Measurements from ENCODE around the gene TBC1D4.

Gene TBC1D4

GRCh38 chr13:75370774-75371173 is 111.2 kb downstream of the TBC1D4 start:
- ChIA-PET CTCF (interaction anchor here (0.8 to 4.0 kb wide), 4 partner anchors 10 to 112 kb away, joined by 3 to 34 read pairs (median 14); partner anchors contain the start of gene TBC1D4), POLR2A (interaction anchor here (1.5 kb wide), 1 partner anchor 111 kb away, joined by 5 read pairs; the partner anchor contains the start of gene TBC1D4)
- no peak for TF ChIP-seq CTBP1 (IDR thresholded peaks at IDR 0.05; ENCODE audit: borderline replicate concordance)
- TF ChIP-seq ELF4 (IDR thresholded peaks at IDR 0.05): no peak
- no peak for TF ChIP-seq FOXM1 (IDR thresholded peaks at IDR 0.05; ENCODE audit: borderline replicate concordance)
- no peak for TF ChIP-seq SUZ12 (IDR thresholded peaks at IDR 0.05)
- TF ChIP-seq SP1 (IDR thresholded peaks at IDR 0.05): no peak
- no peak for TF ChIP-seq BHLHE40 (IDR thresholded peaks at IDR 0.05; ENCODE audit: borderline replicate concordance)
- no peak for TF ChIP-seq TARDBP (IDR thresholded peaks at IDR 0.05)
- no peak for TF ChIP-seq FOXK2 (IDR thresholded peaks at IDR 0.05)
- TF ChIP-seq ZNF384 (IDR thresholded peaks at IDR 0.05): no peak
- TF ChIP-seq L3MBTL2 (conservative IDR thresholded peaks at IDR 0.05): no peak
- TF ChIP-seq NFRKB (IDR thresholded peaks at IDR 0.05): no peak
- TF ChIP-seq FOXA1 (IDR thresholded peaks at IDR 0.05): no peak
- no peak for TF ChIP-seq ARNT (IDR thresholded peaks at IDR 0.05)
- TF ChIP-seq LEF1 (IDR thresholded peaks at IDR 0.05; ENCODE audit: borderline replicate concordance): no peak
- TF ChIP-seq PKNOX1 (IDR thresholded peaks at IDR 0.05): no peak
- DNase-seq (ENCODE audit: extremely low spot score): no peak

GRCh38 chr13:75369981-75370380 is 112.0 kb downstream of the TBC1D4 start:
- TF ChIP-seq NFRKB (IDR thresholded peaks at IDR 0.05): no peak
- ChIA-PET POLR2A (no interaction called here), CTCF (interaction anchor here (0.8 kb wide), 1 partner anchor 112 kb away, joined by 4 read pairs; the partner anchor contains the start of gene TBC1D4)
- DNase-seq (ENCODE audit: extremely low spot score): no peak

- no peak for TF ChIP-seq TARDBP (IDR thresholded peaks at IDR 0.05)
- TF ChIP-seq LEF1 (IDR thresholded peaks at IDR 0.05; ENCODE audit: borderline replicate concordance): no peak
- no peak for TF ChIP-seq BHLHE40 (IDR thresholded peaks at IDR 0.05; ENCODE audit: borderline replicate concordance)
- TF ChIP-seq ZNF384 (IDR thresholded peaks at IDR 0.05): no peak
- no peak for TF ChIP-seq SUZ12 (IDR thresholded peaks at IDR 0.05)
- no peak for TF ChIP-seq ELF4 (IDR thresholded peaks at IDR 0.05)
- TF ChIP-seq FOXA1 (IDR thresholded peaks at IDR 0.05): no peak
- TF ChIP-seq FOXM1 (IDR thresholded peaks at IDR 0.05; ENCODE audit: borderline replicate concordance): no peak
- TF ChIP-seq CTBP1 (IDR thresholded peaks at IDR 0.05; ENCODE audit: borderline replicate concordance): no peak
- TF ChIP-seq SP1 (IDR thresholded peaks at IDR 0.05): no peak
- no peak for TF ChIP-seq FOXK2 (IDR thresholded peaks at IDR 0.05)
- TF ChIP-seq ARNT (IDR thresholded peaks at IDR 0.05): no peak
- ChIA-PET CTCF (interaction anchor here (0.7 to 2.9 kb wide), 4 partner anchors 11 to 195 kb away, joined by 3 to 23 read pairs (median 4); partner anchors contain the start of gene TBC1D4), POLR2A (no interaction called here)
- no peak for DNase-seq (ENCODE audit: extremely low spot score)
Measured at GRCh38 chr13:75368167-75368566, 113.8 kb downstream of the TBC1D4 start.

- TF ChIP-seq TARDBP (IDR thresholded peaks at IDR 0.05): no peak
- no peak for TF ChIP-seq BHLHE40 (IDR thresholded peaks at IDR 0.05; ENCODE audit: borderline replicate concordance)
- no peak for TF ChIP-seq LEF1 (IDR thresholded peaks at IDR 0.05; ENCODE audit: borderline replicate concordance)
- no peak for TF ChIP-seq ZNF384 (IDR thresholded peaks at IDR 0.05)
- TF ChIP-seq HDGF (IDR thresholded peaks at IDR 0.05; ENCODE audit: borderline replicate concordance): no peak
- ChIA-PET POLR2A (interaction anchor here (1.1 to 1.4 kb wide), 2 partner anchors 9 to 115 kb away, joined by 3 to 5 read pairs; partner anchors contain the start of gene TBC1D4), CTCF (interaction anchor here (0.6 to 2.9 kb wide), 13 partner anchors 9 to 1936 kb away, joined by 3 to 23 read pairs (median 3); partner anchors contain the start of gene TBC1D4)
- no peak for DNase-seq (ENCODE audit: extremely low spot score)
Measured at GRCh38 chr13:75366380-75367280, 115.3 kb downstream of the TBC1D4 start.

GRCh38 chr13:75365724-75366173 is 116.2 kb downstream of the TBC1D4 start:
- ChIA-PET CTCF (interaction anchor here (0.6 to 2.9 kb wide), 12 partner anchors 8 to 1937 kb away, joined by 3 to 23 read pairs (median 3); partner anchors contain the start of genes TBC1D4 and UCHL3), POLR2A (no interaction called here)
- TF ChIP-seq SUZ12 (IDR thresholded peaks at IDR 0.05) (no peak), CTBP1 (IDR thresholded peaks at IDR 0.05; ENCODE audit: borderline replicate concordance) (no peak), L3MBTL2 (conservative IDR thresholded peaks at IDR 0.05) (no peak), TARDBP (IDR thresholded peaks at IDR 0.05) (no peak), ZNF384 (IDR thresholded peaks at IDR 0.05) (no peak), FOXA1 (IDR thresholded peaks at IDR 0.05) (no peak)
- no peak for DNase-seq (ENCODE audit: extremely low spot score)

GRCh38 chr13:75364131-75364713 is 117.7 kb downstream of the TBC1D4 start:
- TF ChIP-seq FOXK2 (IDR thresholded peaks at IDR 0.05) (no peak), TARDBP (IDR thresholded peaks at IDR 0.05) (no peak)
- ChIA-PET POLR2A (no interaction called here), CTCF (interaction anchor here (0.8 to 1.0 kb wide), 2 partner anchors 9 to 37 kb away, joined by 3 read pairs; no protein-coding TSS in a partner anchor)
- no peak for DNase-seq (ENCODE audit: extremely low spot score)

- TF ChIP-seq FOXK2 (IDR thresholded peaks at IDR 0.05): no peak
- TF ChIP-seq BHLHE40 (IDR thresholded peaks at IDR 0.05; ENCODE audit: borderline replicate concordance): no peak
- TF ChIP-seq ZNF384 (IDR thresholded peaks at IDR 0.05): no peak
- no peak for TF ChIP-seq LEF1 (IDR thresholded peaks at IDR 0.05; ENCODE audit: borderline replicate concordance)
- TF ChIP-seq FOXM1 (IDR thresholded peaks at IDR 0.05; ENCODE audit: borderline replicate concordance): no peak
- TF ChIP-seq SP1 (IDR thresholded peaks at IDR 0.05): no peak
- no peak for TF ChIP-seq HDGF (IDR thresholded peaks at IDR 0.05; ENCODE audit: borderline replicate concordance)
- no peak for TF ChIP-seq ELF4 (IDR thresholded peaks at IDR 0.05)
- no peak for TF ChIP-seq L3MBTL2 (conservative IDR thresholded peaks at IDR 0.05)
- TF ChIP-seq PKNOX1 (IDR thresholded peaks at IDR 0.05): no peak
- TF ChIP-seq SUZ12 (IDR thresholded peaks at IDR 0.05): no peak
- no peak for TF ChIP-seq ARNT (IDR thresholded peaks at IDR 0.05)
- TF ChIP-seq NFRKB (IDR thresholded peaks at IDR 0.05): no peak
- no peak for TF ChIP-seq CTBP1 (IDR thresholded peaks at IDR 0.05; ENCODE audit: borderline replicate concordance)
- TF ChIP-seq TARDBP (IDR thresholded peaks at IDR 0.05): no peak
- TF ChIP-seq FOXA1 (IDR thresholded peaks at IDR 0.05): no peak
- ChIA-PET POLR2A (no interaction called here), CTCF (interaction anchor here (0.6 to 0.8 kb wide), 3 partner anchors 9 to 38 kb away, joined by 3 read pairs; no protein-coding TSS in a partner anchor)
- DNase-seq (ENCODE audit: extremely low spot score): no peak
Measured at GRCh38 chr13:75363371-75363770, 118.6 kb downstream of the TBC1D4 start.

Data from HEK293T (cell line).